Natural killer cell (primary cell): Measurements from ENCODE around the gene HKDC1. TPM values are rescaled to one million over a fixed set of nuclear protein-coding genes. Genes with fewer than 3 reads are reported as not detected.

Experiments
- ATAC-seq, 3 donors: fragments of 150-1000 bp in 2 of 3; fragments of 200-7000 bp in 1 of 3; cut with Tn5 transposase; 1 replicate in 1 of 3; 2 replicates in 2 of 3; pipeline ENCODE4 v1.10.0; 2021; ENCODE audit warnings: mild to moderate bottlenecking in 2 of 3, moderate library complexity in 2 of 3
- DNase-seq, 2 donors: peaks; one replicate each; pipeline versions ENCODE4 v3.0.0 to v3.0.0-alpha.2; 2013 to 2021; ENCODE audit warnings: mixed read lengths in 1 of 2
- H3K27ac ChIP-seq: one replicate; pipeline ENCODE4 v1.5.1; 2013; ENCODE audit warnings: mild to moderate bottlenecking, low read length
- H3K27me3 ChIP-seq: one replicate; pipeline ENCODE4 v1.6.1; 2013; ENCODE audit warnings: low read length; ENCODE audit not compliant: control insufficient read depth, insufficient read depth
- H3K36me3 ChIP-seq: one replicate; pipeline ENCODE4 v1.6.1; 2013; ENCODE audit warnings: low read length; ENCODE audit not compliant: control insufficient read depth, insufficient read depth
- H3K4me1 ChIP-seq: one replicate; pipeline ENCODE4 v1.6.1; 2013; ENCODE audit warnings: low read length; ENCODE audit not compliant: control insufficient read depth, insufficient read depth
- H3K4me3 ChIP-seq: one replicate; pipeline ENCODE4 v1.5.1; 2013; ENCODE audit warnings: low read length
- H3K9me3 ChIP-seq: one replicate; pipeline ENCODE4 v1.6.1; 2013; ENCODE audit warnings: low read length; ENCODE audit not compliant: control insufficient read depth, insufficient read depth
- H3K27ac Mint-ChIP-seq, 2 donors: one replicate each; pipeline ENCODE4 v1.8.0; 2022; ENCODE audit warnings: mild to moderate bottlenecking in 2 of 2, mixed read lengths in 2 of 2, moderate library complexity in 1 of 2
- H3K27me3 Mint-ChIP-seq, 2 donors: one replicate each; pipeline ENCODE4 v1.8.0; 2022; ENCODE audit warnings: low read depth in 2 of 2, mixed read lengths in 2 of 2
- H3K36me3 Mint-ChIP-seq: one replicate; pipeline ENCODE4 v1.8.0; 2022; ENCODE audit warnings: mixed read lengths
- H3K4me1 Mint-ChIP-seq, 2 donors: one replicate each; pipeline ENCODE4 v1.8.0; 2022; ENCODE audit warnings: mixed read lengths in 2 of 2
- H3K4me3 Mint-ChIP-seq: one replicate; pipeline ENCODE4 v1.8.0; 2022; ENCODE audit warnings: mild to moderate bottlenecking, moderate library complexity, mixed read lengths
- H3K9me3 Mint-ChIP-seq, 2 donors: one replicate each; pipeline ENCODE4 v1.8.0; 2022; ENCODE audit warnings: mixed read lengths in 2 of 2
- CTCF ChIP-seq: fragments of 200-600 bp; IDR thresholded peaks from one replicate; pipeline ENCODE4 v1.8.0; 2022; ENCODE audit warnings: antibody characterized with exemption
- WGBS: methylation state at CpG from one replicate; pipeline ENCODE4 v1.1.7; 2013; ENCODE audit warnings: missing lambda C conversion rate; ENCODE audit not compliant: insufficient coverage; 5-methylcytosine and 5-hydroxymethylcytosine counted together
- intact Hi-C: fragments of 100-400 bp; cut with micrococcal nuclease; formaldehyde crosslinking; loops from one replicate; pipeline ENCODE4 v1.14.2; 2022
- total RNA-seq, 4 donors: library from RNA; stranded (reverse); fragments of 120-200 nt in 1 of 4; gene quantifications; one replicate each; pipeline versions ENCODE4 v1.2.3 to v1.2.4, GENCODE V29; 2013 to 2022

HKDC1 gene
- total RNA-seq, 3 donors from 2014 or later (not counting 1 experiment from before 2014, with no cell fraction given): 0.50 to 0.82 TPM; not detected in 1

GRCh38 chr10:69239816-69240434, 19.8 kb downstream of the HKDC1 start:
- DNase-seq (no peak), ATAC-seq (no peak)
- Histone ChIP-seq H3K27me3 (no peaks in the 10 kb centered on the region), H3K4me1 (peaks cover 10% of the 10 kb centered on the region), H3K27ac (no peak overlapping the region), H3K4me3 (no peak overlapping the region), H3K9me3 (no peaks in the 10 kb centered on the region), H3K36me3 (no peaks in the 10 kb centered on the region)
- H3K27me3 Mint-ChIP-seq: no peaks in the 10 kb centered on the region
- H3K27ac Mint-ChIP-seq: no peak overlapping the region
- H3K9me3 Mint-ChIP-seq: no peaks in the 10 kb centered on the region
- no peaks in the 10 kb centered on the region for H3K36me3 Mint-ChIP-seq
- no peak for TF ChIP-seq CTCF
- intact Hi-C loops: loop anchor here (5.0 kb wide), 1 partner anchor 267 kb away; no protein-coding TSS in a partner anchor
- 71% methylated on average over 6 of the region's 6 CpGs for WGBS
- peaks cover 7 to 19% of the 10 kb centered on the region in 2 donors for H3K4me1 Mint-ChIP-seq
- H3K4me3 Mint-ChIP-seq: no peak overlapping the region

GRCh38 chr10:69240455-69240854, 20.3 kb downstream of the HKDC1 start:
- Mint-ChIP-seq H3K27me3 (no peaks in the 10 kb centered on the region), H3K36me3 (no peaks in the 10 kb centered on the region), H3K9me3 (no peaks in the 10 kb centered on the region), H3K4me3 (no peak overlapping the region), H3K4me1 (peaks cover 7 to 19% of the 10 kb centered on the region in 2 donors), H3K27ac (no peak overlapping the region)
- Histone ChIP-seq H3K4me1 (peaks cover 10% of the 10 kb centered on the region), H3K27me3 (no peaks in the 10 kb centered on the region), H3K36me3 (no peaks in the 10 kb centered on the region), H3K9me3 (no peaks in the 10 kb centered on the region), H3K27ac (no peak overlapping the region), H3K4me3 (no peak overlapping the region)
- DNase-seq: no peak
- TF ChIP-seq CTCF: no peak
- WGBS: 94% methylated on average over 11 of the region's 11 CpGs
- ATAC-seq: no peak
- intact Hi-C loops: no loop called here

- 88% methylated on average over 7 of the region's 7 CpGs for WGBS
- intact Hi-C loops: no loop called here
- no peaks in the 10 kb centered on the region for H3K36me3 Mint-ChIP-seq
- DNase-seq (no peak), ATAC-seq (no peak)
- H3K4me3 ChIP-seq: no peak overlapping the region
- TF ChIP-seq CTCF: no peak
- no peaks in the 10 kb centered on the region for H3K27me3 Mint-ChIP-seq
- no peaks in the 10 kb centered on the region for H3K27me3 ChIP-seq
- H3K9me3 Mint-ChIP-seq: no peaks in the 10 kb centered on the region
- peaks cover 10% of the 10 kb centered on the region for H3K4me1 ChIP-seq
- no peak overlapping the region for H3K27ac ChIP-seq
- H3K27ac Mint-ChIP-seq: no peak overlapping the region
- H3K36me3 ChIP-seq: no peaks in the 10 kb centered on the region
- no peaks in the 10 kb centered on the region for H3K9me3 ChIP-seq
- peaks cover 7 to 19% of the 10 kb centered on the region in 2 donors for H3K4me1 Mint-ChIP-seq
- no peak overlapping the region for H3K4me3 Mint-ChIP-seq
These were observed 21.4 kb downstream of the HKDC1 start for GRCh38 chr10:69241575-69241974.
